KBM-7 (cell line): ENCODE data around the gene TMEM135.
"Not testable (repeated sequence)": the region's sequence is repeated elsewhere in the genome, so short reads cannot be mapped to it uniquely, and the experiment has no call there.

Source experiments
- DNase-seq: peaks from one replicate; pipeline ENCODE4 v3.0.0-alpha.2; 2015
- in situ Hi-C: fragments of 300-500 bp; cut with MboI; formaldehyde crosslinking; loops from 2 replicates; pipeline ENCODE4 v1.14.3; 2020; ENCODE audit warnings: low sequenced_read_pairs, low pct_unique_long_range_greater_than_20kb, mixed read lengths

Gene TMEM135

GRCh38 chr11:87019613-87020271 lies 18.0 kb upstream of the TMEM135 start:
- in situ Hi-C loops = no loop called here
- no peak for DNase-seq

GRCh38 chr11:87020336-87020735 lies 17.4 kb upstream of the TMEM135 start:
- in situ Hi-C loops = no loop called here

GRCh38 chr11:87020764-87021365 lies 16.9 kb upstream of the TMEM135 start:
- no peak for DNase-seq
- in situ Hi-C loops = no loop called here

More at GRCh38 chr11:87020336-87020735, 17.4 kb upstream of the TMEM135 start:
- DNase-seq = no peak

GRCh38 chr11:87022254-87022653 lies 15.5 kb upstream of the TMEM135 start:
- in situ Hi-C loops = no loop called here
- no peak for DNase-seq

- in situ Hi-C loops = no loop called here
- DNase-seq = no peak
Observed at GRCh38 chr11:87022738-87023137, 15.0 kb upstream of the TMEM135 start.

GRCh38 chr11:87026415-87026814 lies 11.3 kb upstream of the TMEM135 start:
- DNase-seq, in situ Hi-C loops: not testable (repeated sequence)

GRCh38 chr11:87030458-87031054 lies 7.2 kb upstream of the TMEM135 start:
- DNase-seq = peak; percentile 54
- in situ Hi-C loops = no loop called here

GRCh38 chr11:87031433-87032170 lies 6.1 kb upstream of the TMEM135 start:
- in situ Hi-C loops = no loop called here
- DNase-seq = no peak

- no peak for DNase-seq
- in situ Hi-C loops = no loop called here
Observed at GRCh38 chr11:87033561-87033960, 4.2 kb upstream of the TMEM135 start.

- in situ Hi-C loops = no loop called here
- peak; percentile 63 for DNase-seq
Observed at GRCh38 chr11:87035976-87036583, 1.7 kb upstream of the TMEM135 start.

GRCh38 chr11:87036756-87037449 lies 831 bp upstream of the TMEM135 start:
- in situ Hi-C loops = no loop called here
- DNase-seq = no peak

- peak; percentile 9 for DNase-seq
- in situ Hi-C loops = no loop called here
Observed at GRCh38 chr11:87038235-87038977, 672 bp downstream of the TMEM135 start.

GRCh38 chr11:87039371-87039770 lies 1.6 kb downstream of the TMEM135 start:
- no peak for DNase-seq
- in situ Hi-C loops = no loop called here

- DNase-seq = no peak
- in situ Hi-C loops = no loop called here
Observed at GRCh38 chr11:87043894-87044293, 6.2 kb downstream of the TMEM135 start.

GRCh38 chr11:87046824-87047223 lies 9.1 kb downstream of the TMEM135 start:
- DNase-seq = no peak
- in situ Hi-C loops = no loop called here

GRCh38 chr11:87056091-87056490 lies 18.4 kb downstream of the TMEM135 start:
- in situ Hi-C loops = no loop called here
- DNase-seq = no peak

GRCh38 chr11:87057749-87058148 lies 20.0 kb downstream of the TMEM135 start:
- no peak for DNase-seq
- in situ Hi-C loops = no loop called here

GRCh38 chr11:87059596-87060390 lies 22.1 kb downstream of the TMEM135 start:
- DNase-seq = no peak
- in situ Hi-C loops = no loop called here
